Testis (tissue), 2 donors: ENCODE data around the gene ISOC1.

Experiments
- CTCF ChIP-seq, 3 experiments: fragments of 450-650 bp in 2 of 3; fragments of 200-600 bp in 1 of 3; sonication (generic) in 1 of 3; IDR thresholded peaks; one replicate each; pipeline ENCODE4 v1.5.1; 2016 to 2019; ENCODE audit warnings: antibody characterized with exemption in 3 of 3, mild to moderate bottlenecking in 2 of 3, moderate library complexity in 1 of 3
- POLR2A ChIP-seq: fragments of 450-650 bp; IDR thresholded peaks from one replicate; pipeline ENCODE4 v1.6.1; 2017; ENCODE audit warnings: antibody characterized with exemption, mild to moderate bottlenecking, moderate library complexity

GRCh38 chr5:129063483-129064113 lies 31.0 kb upstream of the ISOC1 start:
- TF ChIP-seq POLR2A: no peak
- TF ChIP-seq CTCF (IDR thresholded peaks at IDR 0.05): no peak
